HG03354 (cell line): Measurements from ENCODE around the gene PCGF2.

Source experiments
- ATAC-seq: cut with Tn5 transposase; IDR thresholded peaks from one replicate; pipeline ENCODE4 v1.9.1; 2021; ENCODE audit warnings: mild to moderate bottlenecking; ENCODE audit not compliant: unreplicated experiment, poor library complexity, severe bottlenecking

The PCGF2 gene

DNA sequence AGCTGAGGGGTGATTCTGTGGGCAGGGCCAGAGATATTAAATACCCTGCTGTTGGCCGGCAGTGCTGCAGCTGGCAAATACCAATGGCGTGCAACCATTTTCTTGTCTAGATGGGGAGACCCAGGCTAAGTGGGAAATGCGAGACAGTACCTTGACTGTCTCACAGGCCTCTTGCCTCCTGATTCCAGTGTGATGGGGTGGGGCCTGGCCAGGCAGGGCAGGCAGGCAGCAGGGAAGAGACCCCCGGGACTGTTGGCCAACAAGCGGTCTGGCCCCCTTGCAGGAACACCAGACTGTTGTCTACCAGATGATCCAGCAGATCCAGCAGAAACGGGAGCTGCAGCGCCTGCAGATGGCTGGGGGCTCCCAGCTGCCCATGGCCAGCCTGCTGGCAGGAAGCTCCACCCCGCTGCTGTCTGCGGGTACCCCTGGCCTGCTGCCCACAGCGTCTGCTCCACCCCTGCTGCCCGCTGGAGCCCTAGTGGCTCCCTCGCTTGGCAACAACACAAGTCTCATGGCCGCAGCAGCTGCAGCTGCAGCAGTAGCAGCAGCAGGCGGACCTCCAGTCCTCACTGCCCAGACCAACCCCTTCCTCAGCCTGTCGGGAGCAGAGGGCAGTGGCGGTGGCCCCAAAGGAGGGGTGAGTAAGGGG, 23.7 kb downstream of the PCGF2 start:
- ATAC-seq, result no peak

DNA sequence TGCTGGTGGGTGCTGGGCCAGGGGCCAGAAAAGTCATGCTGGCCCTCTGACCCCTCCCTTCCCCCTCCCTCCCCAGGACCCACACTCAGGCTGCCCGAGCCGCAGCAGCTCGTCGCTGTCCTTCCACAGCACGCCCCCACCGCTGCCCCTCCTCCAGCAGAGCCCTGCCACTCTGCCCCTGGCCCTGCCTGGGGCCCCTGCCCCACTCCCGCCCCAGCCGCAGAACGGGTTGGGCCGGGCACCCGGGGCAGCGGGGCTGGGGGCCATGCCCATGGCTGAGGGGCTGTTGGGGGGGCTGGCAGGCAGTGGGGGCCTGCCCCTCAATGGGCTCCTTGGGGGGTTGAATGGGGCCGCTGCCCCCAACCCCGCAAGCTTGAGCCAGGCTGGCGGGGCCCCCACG, 26.3 kb downstream of the PCGF2 start:
- ATAC-seq, result no peak

DNA sequence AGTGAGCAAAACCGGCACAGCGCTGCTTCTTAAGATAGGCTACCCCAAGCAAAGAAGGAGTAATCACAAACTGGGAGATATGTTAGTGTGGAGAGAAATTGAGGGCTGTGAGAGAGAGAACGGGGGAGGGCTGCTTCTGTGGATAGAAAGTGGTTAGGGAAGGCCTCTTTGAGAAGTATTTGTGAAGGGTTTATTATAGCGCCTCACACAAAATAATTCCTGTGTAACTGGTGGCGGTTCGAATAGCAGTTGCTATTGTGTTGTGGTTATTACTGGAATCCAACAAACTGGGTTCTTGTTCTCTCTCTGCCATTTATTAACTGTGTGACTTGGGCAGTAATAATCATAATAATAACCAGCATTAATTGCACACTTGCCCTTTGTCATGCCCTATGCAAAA, 27.2 kb downstream of the PCGF2 start:
- no peak for ATAC-seq

DNA sequence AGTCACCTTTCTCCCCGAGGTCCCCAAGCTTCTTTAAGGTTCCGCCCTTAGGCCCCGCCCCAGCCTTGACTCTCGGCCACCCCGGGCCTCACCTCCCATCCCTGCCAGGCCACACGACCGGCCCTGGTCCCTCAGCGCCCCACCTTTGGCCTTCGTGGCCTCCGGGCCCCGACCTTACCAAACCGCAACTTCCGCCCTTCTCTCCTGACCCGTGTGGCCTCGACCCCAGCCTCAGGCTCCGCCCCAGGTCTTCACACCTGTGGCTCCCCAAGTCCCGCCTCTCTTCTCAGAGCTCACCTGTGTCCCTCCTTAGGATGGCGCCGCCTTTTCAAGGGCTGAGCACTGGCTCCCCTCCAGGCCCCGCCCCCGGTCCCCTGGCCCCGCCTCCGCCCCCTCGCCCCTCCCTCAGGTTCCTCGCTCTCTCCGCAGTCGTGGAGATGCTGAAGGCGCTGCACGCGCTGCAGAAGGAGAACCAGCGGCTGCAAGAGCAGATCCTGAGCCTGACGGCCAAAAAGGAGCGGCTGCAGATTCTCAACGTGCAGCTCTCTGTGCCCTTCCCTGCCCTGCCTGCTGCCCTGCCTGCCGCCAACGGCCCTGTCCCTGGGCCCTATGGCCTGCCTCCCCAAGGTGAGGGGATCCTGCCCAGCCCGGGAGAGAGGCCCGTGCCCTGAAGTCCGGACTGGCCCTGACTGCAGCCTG, 28.0 kb downstream of the PCGF2 start:
- no peak for ATAC-seq

DNA sequence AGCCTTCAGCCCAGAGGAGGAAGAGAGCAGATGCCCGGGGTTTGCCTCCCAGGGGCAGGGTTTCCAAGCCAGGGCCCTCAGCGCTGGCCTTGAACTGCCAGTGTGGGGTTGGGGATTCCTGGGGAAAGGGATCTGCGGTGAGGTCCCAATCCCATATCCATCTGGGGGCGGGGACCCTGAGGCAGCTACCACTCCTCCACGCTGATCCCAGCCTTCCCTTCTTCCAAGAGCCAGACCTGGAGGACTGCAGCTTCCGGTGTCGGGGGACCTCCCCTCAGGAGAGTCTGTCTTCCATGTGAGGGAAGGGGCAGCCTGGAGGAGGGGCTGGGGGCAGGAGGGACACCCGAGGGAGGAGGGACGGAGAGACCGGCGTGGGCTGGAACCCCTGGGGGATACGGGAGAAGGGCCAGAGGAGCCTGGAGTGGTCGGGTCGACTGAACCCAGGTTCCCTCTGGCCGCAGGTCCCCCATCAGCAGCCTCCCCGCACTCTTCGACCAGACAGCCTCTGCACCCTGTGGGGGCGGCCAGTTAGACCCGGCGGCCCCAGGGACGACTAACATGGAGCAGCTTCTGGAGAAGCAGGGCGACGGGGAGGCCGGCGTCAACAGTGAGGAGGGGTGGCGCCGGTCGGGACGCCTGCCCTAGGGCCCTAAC, 28.7 kb downstream of the PCGF2 start:
- ATAC-seq, result no peak

DNA sequence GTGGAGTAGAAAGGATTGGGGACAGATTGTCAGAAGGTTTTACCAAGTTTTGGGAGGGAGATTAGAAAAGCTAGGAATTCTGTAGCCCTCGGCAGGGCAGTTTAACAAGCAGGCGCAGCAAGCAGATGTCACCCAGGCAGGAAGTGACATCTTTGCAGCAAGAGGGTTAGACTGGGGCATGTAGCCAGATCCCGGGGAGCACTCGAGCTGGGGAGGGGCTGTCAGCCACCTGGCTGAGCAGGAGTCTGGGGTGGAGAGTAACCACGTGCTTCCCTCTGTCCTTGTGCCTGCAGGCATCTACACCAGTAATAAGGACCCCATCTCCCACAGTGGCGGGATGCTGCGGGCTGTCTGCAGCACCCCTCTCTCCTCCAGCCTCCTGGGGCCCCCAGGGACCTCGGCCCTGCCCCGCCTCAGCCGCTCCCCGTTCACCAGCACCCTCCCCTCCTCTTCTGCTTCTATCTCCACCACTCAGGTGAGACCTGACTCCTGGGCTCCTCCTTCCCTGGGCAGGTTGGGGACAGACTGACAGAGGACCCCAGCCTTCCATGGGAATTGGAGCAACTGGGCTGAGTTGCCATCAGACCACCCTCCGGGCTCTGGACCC, 30.9 kb downstream of the PCGF2 start:
- no peak for ATAC-seq

DNA sequence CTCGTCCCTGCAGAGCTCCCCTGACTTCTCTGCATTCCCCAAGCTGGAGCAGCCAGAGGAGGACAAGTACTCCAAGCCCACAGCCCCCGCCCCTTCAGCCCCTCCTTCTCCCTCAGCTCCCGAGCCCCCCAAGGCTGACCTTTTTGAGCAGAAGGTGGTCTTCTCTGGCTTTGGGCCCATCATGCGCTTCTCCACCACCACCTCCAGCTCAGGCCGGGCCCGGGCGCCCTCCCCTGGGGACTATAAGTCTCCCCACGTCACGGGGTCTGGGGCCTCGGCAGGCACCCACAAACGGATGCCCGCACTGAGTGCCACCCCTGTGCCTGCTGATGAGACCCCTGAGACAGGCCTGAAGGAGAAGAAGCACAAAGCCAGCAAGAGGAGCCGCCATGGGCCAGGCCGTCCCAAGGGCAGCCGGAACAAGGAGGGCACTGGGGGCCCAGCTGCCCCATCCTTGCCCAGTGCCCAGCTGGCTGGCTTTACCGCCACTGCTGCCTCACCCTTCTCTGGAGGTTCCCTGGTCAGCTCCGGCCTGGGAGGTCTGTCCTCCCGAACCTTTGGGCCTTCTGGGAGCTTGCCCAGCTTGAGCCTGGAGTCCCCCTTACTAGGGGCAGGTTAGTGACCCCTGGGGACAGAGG, 31.6 kb downstream of the PCGF2 start:
- no peak for ATAC-seq

DNA sequence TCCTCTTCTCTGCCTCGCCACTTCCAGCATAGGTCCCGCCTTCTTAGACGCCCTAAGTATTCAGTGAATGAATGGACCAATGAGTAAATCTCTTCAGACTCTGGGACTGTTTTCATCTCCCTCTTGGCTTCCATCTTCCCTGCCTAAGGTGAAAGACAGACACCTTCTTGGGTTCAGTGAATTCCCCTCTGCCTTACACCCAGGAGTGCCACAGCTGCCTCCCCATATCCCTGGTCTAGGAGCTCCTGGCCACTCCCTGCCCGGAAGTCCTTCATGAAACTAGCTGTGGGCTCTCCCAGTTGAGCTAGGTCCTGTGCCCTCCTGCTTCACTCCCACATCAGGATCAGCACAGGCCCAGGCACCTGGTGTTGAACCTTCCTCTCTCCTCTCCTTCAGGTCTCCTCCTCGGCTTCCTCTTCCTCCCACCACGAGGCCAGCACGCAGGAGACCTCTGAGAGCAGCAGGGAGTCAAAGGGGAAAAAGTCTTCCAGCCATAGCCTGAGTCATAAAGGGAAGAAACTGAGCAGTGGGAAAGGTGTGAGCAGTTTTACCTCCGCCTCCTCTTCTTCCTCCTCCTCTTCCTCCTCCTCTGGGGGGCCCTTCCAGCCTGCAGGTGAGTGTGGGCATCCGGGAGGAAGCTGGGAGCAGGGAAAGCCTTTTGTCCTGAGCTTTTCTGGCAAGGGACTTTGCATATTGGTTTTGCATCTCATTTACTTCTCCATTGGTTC, 32.8 kb downstream of the PCGF2 start:
- no peak for ATAC-seq

DNA sequence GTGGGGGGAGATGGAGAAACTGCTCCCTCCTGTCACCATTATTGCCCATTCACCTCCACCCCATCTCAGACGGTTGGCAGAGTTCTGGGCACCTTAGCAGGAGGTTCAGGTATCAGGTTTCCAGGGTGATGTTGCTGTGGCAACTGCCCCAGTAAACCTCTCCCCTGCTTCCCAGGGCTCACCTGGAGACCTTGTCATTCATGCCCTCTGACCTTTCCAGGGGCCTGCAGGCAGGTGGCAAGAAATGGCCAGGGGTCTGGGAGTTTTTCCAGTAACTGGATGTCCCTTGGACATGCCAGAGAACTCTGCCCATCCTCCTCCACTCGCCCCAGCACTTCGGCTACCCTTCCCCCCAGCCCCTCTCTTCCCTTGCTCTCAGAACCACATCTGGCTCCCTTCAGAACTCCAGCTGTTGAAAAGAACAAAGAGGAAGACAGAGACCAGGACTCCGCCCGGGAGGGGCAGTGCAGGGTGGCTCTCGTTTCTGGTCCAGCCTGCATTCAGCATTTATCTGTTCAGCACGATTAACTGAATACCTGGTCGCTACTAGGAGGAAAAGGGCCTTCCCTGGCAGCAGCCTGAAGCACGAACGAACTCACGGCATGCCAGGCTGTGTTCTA, 34.6 kb downstream of the PCGF2 start:
- no peak for ATAC-seq

DNA sequence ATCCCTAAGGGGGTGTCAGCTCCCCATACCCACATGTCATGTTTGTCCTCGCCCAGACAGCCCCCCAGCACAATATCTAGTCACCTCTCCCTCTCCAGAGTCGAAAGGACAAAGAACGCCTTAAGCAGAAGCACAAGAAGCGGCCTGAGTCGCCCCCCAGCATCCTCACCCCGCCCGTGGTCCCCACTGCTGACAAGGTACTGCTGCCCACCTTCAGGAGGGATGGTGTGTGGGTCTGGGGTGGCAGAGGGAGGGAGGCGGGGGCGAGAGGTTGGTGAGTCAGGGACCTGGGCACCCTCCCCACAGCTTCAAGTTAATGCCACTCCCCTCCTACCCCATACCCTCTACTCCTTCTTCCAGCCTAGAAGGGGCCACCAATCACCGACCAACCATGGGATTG, 35.5 kb downstream of the PCGF2 start:
- ATAC-seq, result no peak

DNA sequence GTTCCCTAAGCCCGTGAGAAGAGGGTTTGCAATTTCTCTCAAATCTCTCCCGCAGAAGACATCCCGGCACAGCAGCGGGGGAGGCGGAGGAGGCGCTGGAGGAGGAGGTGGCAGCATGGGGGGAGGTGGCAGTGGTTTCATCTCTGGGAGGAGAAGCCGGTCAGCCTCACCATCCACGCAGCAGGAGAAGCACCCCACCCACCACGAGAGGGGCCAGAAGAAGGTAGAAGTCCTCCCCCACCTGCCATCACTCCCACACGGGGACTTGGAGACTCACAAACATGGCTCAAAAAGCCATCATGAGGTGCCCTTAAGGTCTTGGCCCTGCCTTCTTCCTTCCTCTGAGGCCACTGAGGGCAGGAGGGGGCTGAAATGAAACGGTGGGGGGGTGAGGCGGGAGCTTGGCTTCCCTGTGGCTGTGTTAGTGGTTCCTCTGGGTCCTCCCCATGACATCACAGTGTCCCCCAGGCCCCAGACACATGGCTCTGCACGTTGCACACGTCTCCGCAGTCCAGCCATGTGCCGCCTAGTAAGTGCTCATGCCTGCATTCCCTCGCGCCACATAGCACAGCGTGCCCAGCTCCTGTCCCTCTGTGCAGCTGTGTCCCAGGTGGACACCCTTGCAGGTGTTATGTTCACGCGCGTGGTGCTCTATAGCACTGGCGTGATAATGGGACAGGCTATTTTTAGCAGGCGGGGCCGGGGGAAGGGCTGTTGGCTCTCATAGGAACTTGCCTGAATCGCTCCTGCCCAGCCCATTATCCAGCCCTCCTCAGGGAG, 36.2 kb downstream of the PCGF2 start:
- ATAC-seq, result no peak

DNA sequence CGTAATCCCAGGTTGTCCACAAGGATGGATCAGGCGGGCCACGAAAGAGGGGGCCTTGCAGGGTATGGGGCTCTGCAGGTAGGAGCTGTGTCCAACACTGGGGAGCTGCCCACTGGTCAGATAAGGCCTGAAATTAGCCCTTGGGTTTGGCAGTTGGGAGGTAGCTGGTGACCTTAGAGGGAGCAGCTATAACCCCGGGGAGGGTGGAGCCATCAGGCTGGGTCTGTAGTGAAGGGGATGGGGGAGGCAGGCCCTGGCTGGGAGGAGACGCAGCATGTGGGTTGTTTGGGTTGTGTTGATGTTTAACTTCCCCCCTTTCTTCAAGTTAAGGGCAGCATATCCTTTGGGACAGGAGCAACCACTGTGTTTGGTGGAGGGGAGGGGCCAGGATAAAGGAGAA, 37.2 kb downstream of the PCGF2 start:
- no peak for ATAC-seq

DNA sequence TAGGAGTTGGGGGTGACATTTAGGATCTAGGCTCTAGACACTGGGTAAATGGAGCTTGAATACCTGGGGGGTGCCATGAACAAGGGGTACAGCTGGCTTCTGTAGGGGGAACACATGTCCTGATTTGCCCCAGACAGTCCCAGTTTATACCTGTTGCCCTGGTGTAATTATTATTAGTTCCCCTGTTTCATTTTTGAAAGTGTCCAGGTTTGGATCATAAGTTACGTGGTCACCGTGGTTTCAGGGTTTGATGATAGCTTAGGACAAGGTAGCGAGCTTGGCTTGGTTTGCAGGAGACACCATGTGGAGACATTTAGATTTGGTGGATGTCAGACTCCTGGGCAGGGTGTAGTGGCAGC, 37.6 kb downstream of the PCGF2 start:
- ATAC-seq, result no peak

DNA sequence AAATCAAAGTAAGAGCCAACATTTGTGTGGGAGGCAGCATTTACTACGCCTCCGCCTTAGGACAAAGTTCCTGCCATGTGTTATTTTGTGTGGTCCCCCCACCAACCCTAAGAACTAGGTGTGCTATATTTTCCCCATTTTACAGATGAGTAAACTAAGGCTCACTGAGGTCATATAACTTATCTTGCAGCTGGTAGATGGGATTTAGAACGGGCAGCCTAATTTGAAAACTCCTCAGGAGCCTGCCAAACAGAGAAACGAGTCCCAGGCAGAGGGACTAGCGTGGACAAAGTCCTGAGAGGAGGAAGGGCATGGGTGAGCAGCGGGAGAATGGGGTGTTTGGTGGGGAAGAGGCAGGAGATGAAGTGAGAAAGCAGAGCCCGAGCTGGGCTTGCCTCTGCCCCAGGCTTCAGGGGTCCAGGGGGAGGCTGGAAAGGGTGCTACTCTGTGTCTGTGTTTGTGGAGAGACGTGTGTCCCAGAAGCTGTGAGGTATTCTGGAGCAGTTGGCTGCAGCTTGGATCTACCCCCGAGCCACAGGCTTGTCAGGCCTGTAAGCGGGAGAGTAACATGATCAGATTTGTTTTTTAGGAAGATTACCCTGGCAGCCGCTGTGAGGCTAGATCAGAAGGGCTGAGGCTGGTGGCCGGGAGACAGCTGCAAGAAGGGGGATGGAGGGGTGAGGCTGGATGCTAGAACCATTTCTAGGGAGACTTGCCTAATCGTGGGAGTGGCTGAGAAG, 38.1 kb downstream of the PCGF2 start:
- ATAC-seq, result no peak

DNA sequence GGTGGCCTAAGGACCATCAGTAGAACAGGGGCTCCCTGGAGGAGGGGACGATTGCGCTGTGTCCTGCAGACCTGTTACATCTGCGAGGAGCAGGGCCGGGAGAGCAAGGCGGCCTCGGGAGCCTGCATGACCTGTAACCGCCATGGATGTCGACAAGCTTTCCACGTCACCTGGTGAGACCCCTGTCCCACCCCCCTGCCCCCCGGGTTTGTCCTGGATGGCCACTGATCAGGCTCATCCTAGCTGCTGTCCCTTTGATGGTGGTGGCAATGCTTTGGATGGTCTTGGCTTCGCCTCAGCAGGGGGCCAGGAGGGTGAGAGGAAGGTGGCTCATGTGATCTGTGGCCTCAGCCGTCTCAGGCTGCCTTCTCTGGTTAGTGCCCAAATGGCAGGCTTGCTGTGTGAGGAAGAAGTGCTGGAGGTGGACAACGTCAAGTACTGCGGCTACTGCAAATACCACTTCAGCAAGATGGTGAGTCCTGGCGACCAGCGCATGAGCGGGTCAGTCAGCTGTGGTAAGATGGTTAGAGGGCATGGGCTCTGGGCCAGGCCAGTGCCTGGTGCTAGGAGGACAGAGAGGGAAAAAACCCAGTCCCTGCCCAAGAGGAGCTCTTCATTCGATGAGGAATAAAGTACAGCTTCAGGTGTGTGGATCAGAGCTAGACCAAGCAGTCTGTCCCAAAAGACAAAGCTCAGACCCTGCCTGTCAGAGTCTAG, 38.9 kb downstream of the PCGF2 start:
- no peak for ATAC-seq

DNA sequence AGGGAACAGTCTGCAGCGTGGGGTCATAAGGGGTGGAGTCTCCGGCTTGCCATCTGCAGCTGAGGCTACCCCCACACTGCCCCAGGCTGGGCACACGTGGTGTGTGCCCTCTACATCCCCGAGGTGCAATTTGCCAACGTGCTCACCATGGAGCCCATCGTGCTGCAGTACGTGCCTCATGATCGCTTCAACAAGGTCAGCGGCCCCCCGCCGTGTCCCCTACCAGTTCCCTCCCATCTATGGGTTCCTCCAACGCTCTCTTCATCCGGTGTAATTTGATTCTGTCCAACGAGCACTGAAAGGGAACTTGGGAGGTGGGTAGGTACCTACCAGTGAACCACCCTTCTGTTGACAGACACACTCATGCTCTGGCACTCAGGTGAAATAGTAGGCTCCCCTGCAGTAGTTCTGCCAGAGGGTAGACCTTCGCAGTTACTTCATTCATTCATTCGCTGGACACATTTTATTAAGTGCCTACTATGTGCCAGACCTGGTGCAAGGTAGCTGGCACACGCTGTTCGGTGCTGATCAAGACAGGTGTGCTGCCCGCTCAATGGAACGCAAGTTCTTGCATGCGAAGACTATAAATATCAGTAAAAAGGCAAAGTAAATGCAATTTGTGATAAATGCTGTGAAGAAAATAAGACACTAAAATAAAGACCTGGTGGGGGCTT, 40.3 kb downstream of the PCGF2 start:
- ATAC-seq, result no peak
